LNCAP (cell line): Measurements from ENCODE around the gene NDNF.

Experiments
- TF ChIP-seq, protein P1 (sequence below): fragments of 450-650 bp; IDR thresholded peaks from 2 replicates; pipeline ENCODE4 v1.5.1; 2017; ENCODE audit warnings: mild to moderate bottlenecking

NDNF gene

DNA sequence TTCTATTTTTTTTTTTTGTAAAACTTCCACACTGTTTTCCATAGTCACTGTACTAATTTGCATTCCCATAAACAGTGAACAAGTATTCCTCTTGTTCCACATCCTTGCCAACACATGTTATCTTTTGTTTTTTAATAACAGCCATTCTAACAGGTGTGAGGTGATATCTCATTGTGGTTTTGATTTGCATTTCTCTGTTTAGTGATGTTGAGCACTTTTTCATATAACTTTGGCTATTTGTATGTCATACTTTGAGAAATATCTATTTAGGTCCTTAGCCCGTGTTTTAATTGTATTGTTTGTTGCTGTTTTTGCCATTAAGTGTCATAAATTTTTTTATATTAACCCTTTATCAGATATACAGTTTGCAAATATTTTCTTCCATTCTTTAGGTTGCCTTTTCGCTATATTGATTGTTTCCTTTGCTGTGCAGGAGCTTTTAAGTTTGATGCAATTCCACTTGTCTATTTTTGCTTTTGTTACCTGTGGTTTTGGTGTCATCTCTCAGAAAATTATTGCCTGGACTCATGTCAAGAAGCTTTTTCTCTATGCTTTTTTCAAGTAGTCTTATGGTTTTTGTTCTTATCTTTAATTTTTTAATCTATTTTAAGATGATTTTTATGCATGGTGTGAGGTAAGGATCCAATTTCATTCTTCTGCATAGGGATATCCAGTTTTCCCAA, 27.9 kb upstream of the NDNF start:
- TF ChIP-seq, protein P1, sequence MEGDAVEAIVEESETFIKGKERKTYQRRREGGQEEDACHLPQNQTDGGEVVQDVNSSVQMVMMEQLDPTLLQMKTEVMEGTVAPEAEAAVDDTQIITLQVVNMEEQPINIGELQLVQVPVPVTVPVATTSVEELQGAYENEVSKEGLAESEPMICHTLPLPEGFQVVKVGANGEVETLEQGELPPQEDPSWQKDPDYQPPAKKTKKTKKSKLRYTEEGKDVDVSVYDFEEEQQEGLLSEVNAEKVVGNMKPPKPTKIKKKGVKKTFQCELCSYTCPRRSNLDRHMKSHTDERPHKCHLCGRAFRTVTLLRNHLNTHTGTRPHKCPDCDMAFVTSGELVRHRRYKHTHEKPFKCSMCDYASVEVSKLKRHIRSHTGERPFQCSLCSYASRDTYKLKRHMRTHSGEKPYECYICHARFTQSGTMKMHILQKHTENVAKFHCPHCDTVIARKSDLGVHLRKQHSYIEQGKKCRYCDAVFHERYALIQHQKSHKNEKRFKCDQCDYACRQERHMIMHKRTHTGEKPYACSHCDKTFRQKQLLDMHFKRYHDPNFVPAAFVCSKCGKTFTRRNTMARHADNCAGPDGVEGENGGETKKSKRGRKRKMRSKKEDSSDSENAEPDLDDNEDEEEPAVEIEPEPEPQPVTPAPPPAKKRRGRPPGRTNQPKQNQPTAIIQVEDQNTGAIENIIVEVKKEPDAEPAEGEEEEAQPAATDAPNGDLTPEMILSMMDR, result no peak

DNA sequence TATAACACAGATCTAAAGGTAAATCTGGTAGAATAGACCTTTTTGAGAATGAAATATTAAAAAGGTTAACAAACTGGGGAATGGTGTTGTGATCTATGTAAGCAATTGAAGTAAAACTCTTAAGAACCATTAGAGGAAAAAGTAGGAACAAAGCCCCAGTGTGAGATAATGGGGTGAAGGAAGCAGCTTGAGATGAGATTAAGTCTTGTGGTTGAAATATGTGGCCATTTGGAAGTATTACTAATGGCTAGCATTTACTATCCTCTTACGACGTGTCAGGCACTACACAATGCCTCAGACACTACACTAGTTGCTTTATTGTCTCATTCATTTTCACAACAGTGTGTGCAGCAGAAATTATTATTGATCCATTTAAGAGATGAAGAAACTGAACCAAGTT, 25.9 kb upstream of the NDNF start:
- TF ChIP-seq, protein P1, result no peak

DNA sequence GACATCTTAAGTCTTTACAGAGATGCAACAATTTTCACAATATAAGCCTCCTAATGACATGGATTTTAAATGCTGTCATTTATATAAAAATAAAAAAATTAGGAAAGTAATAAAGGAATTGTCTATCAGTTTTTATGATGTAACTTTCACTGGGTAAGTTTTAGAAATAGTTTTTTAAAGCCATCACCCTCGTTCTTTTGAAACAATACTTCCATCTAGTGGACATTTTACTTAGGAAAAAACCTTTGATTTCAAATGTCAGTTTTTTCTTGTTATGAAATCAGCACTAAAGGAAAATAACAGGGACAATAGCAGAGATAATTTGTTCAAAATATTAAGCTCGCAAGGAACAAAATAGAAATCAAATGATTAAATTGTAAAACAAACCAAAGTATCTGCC, 24.3 kb upstream of the NDNF start:
- TF ChIP-seq, protein P1, result peak; percentile 38; the same call in 1 of the 2 replicates

DNA sequence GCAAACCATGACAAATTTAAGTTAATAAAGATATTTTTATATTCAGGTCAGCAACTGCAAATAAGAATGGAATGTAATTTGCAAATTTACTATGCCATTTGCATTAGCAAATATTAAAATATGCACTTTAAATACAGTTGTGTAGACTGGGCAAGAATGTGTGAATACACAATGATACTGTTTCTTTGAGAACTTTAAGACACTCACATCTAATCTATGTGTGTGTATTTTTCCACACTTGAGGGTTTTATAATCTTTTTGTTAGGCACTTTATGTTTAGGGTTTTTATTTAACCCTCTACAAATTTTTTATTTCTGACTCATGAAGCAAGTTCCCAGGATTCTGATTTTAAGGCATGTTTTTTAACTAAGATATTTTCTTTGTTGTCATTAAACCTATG, 23.9 kb upstream of the NDNF start:
- TF ChIP-seq, protein P1, result no peak

DNA sequence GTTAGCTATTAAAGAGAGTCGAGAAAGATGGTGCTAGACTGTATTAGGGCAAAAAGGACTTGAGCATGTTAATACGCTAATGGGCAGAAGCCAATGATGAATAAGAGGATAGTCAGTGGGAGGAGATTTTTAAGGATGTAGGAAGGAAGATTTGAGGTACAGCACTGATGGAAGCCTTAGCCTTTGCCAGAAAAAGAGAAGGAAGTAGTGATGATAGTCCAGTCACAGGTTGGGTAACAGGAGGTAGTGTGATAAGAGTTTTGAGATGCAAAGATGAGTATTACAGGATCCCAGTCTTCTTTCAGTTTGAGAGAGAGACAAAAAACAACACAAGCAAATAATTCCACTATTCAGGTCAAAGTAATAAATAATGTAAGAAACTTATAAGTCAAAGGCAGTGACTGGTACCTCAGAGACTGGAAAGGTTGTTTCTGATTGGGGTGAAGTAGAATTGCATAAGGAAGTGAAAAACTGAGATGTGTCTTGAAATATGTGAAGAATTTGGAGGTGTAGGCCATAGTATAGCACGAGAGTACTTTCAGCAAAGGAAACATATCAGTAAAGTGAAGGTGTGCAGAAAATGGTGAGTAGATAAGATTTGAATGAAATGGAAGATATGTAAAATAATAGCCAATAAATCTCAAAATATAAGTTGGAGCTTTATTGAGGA, 22.1 kb upstream of the NDNF start:
- TF ChIP-seq, protein P1, result no peak

DNA sequence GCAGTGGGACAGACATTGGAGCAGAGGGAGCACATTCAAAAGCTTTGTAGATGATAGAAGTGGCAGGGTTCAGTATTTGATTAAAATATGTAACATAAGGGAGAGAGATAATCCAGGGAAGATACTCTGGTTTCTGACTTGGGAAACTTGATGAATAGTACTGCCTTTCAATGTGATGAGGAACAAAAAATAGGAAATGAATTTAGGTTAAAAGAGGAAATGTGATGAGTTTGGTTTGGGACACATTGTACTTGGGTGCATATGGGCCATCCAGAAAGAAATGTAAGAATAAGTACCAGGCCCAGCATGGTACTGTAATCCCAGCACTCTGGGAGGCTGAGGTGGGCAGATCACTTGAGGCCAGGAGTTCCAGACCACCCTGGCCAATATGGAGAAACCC, 20.9 kb upstream of the NDNF start:
- TF ChIP-seq, protein P1, result no peak

DNA sequence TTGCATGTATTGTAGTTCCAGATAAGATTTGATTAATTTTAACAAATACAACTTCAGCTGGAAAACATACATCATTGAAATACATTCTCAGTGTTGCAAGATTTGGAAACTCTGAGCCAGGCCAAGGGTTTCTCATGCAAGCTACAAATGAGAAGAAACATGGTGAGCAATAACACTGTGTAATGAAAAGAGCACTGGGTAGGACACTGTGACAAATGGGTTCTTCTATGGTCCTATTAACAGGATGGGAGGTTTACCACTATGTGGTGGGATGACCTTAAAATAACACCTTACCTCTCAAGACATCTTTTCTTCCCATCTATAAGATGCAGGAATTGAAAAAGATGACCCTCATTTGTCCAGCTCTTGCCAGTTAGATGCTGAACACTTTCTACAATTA, 19.6 kb upstream of the NDNF start:
- TF ChIP-seq, protein P1, result no peak
